ENCODE data around the gene OSM.

DNA sequence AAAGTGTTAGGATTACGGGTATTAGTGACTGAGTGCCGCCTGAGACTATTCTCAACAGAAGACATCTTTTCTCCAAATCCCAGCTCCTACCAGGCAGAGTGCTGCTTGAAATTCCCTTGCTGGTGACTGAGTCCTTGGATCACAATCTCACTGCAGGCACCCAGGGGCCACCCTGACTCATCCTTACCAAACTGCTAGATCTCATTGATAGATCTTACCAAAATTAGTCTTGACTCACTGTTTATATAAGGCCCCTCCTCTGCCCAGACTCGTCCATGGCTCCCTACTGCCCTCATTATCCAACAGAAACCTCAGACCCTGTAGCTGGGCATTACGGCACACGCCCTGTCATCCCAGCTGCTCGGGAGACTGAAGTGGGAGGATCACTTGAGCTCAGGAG is 45.4 kb upstream of the OSM start:
- TF ChIP-seq EZH2phosphoT487 (IDR thresholded peaks at IDR 0.05; ENCODE audit: low read length) (no peak), EZH2 (optimal IDR thresholded peaks at IDR 0.05; ENCODE audit: low read depth, low read length) (no peak)
- TF ChIP-seq, protein P1, sequence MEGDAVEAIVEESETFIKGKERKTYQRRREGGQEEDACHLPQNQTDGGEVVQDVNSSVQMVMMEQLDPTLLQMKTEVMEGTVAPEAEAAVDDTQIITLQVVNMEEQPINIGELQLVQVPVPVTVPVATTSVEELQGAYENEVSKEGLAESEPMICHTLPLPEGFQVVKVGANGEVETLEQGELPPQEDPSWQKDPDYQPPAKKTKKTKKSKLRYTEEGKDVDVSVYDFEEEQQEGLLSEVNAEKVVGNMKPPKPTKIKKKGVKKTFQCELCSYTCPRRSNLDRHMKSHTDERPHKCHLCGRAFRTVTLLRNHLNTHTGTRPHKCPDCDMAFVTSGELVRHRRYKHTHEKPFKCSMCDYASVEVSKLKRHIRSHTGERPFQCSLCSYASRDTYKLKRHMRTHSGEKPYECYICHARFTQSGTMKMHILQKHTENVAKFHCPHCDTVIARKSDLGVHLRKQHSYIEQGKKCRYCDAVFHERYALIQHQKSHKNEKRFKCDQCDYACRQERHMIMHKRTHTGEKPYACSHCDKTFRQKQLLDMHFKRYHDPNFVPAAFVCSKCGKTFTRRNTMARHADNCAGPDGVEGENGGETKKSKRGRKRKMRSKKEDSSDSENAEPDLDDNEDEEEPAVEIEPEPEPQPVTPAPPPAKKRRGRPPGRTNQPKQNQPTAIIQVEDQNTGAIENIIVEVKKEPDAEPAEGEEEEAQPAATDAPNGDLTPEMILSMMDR (IDR thresholded peaks at IDR 0.05; ENCODE audit: low read length) = no peak
